Colonic mucosa (tissue), 4 donors: ENCODE measurements around the gene EEF1AKMT1. TPM values are rescaled to one million over a fixed set of nuclear protein-coding genes. Genes with fewer than 3 reads are reported as not detected.

Experiments used
- DNase-seq: peaks from one replicate; pipeline ENCODE4 v3.0.0-alpha.2; 2020
- H3K27ac ChIP-seq: fragments of 200-600 bp; one replicate; pipeline ENCODE4 v1.8.0; 2021
- H3K27me3 ChIP-seq: fragments of 200-600 bp; one replicate; pipeline ENCODE4 v1.8.0; 2021
- H3K36me3 ChIP-seq: fragments of 200-600 bp; one replicate; pipeline ENCODE4 v1.8.0; 2021
- H3K4me1 ChIP-seq: fragments of 200-600 bp; one replicate; pipeline ENCODE4 v1.8.0; 2021; ENCODE audit warnings: mild to moderate bottlenecking
- H3K4me3 ChIP-seq: fragments of 200-600 bp; one replicate; pipeline ENCODE4 v1.8.0; 2021
- H3K9ac ChIP-seq, 2 donors: one replicate each; pipeline ENCODE4 v1.7.0; 2013; ENCODE audit warnings: control low read depth in 2 of 2, low read depth in 2 of 2, low read length in 2 of 2
- H3K9me3 ChIP-seq: fragments of 200-600 bp; one replicate; pipeline ENCODE4 v1.8.0; 2021
- intact Hi-C: fragments of 100-400 bp; cut with DNase I; formaldehyde crosslinking; loops from one replicate; pipeline ENCODE4 v1.14.1; 2022
- total RNA-seq, 2 donors: library from RNA; stranded (reverse); fragmentation: NEBNext Ultra II Directional in 1 of 2; extraction: Animal tissue kit (Norgen Biotek cat#: 25700) in 1 of 2; gene quantifications; one replicate each; pipeline ENCODE4 v1.2.1, GENCODE V29; 2021
- TF ChIP-seq, protein P1 (sequence below): fragments of 200-600 bp; IDR thresholded peaks from one replicate; pipeline ENCODE4 v1.8.0; 2022; ENCODE audit warnings: antibody characterized with exemption, mild to moderate bottlenecking
- donor health status: healthy.
- donor health status: DM: no; HTN: no; CAD: no.
- donor health status: DM: no; HTN: no; CAD: no.

EEF1AKMT1 gene
- total RNA-seq, 2 donors from 2014 or later = 4.8 to 5.2 TPM

DNA sequence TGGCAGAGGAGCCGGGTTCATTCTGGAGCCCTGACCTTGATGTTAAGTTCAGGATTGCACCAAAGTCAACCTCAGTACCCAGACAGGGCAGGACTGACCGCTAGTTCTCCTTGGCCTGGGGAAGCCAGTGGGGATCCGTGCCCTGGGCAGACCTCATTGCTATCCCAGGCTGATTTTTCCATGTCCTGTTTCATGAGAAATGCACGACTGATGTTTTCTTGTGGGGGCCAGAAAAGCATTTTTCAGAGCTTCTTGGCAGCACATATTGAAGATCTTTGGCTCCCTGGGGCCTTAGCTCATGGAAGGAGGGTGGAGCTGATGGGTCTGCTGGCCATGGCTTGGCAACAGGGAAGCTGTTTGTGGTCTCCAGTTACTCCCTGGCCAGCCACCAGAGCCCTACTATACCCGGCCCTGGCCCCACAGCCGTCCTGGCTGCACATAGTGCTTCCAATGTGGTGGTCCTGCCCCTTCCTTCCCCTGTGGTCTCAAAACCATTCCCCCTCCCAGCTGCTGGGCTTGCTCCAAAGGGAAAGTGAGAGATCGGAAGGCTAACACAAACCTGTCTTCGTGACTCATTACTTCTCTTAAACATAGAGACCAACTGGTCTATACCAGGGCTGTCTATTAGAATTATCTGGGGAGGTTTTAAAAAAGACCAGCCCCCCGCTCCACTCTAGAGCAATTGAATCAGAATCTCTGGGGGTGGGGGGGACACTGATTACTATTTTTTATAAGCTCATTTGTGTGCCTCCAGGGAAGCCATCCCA is 59.0 kb downstream of the EEF1AKMT1 start:
- Histone ChIP-seq H3K4me3 (no peak overlapping the region), H3K27ac (no peak overlapping the region), H3K9me3 (no peaks in the 10 kb centered on the region), H3K27me3 (no peaks in the 10 kb centered on the region), H3K4me1 (no peaks in the 10 kb centered on the region), H3K9ac (no peak overlapping the region), H3K36me3 (no peaks in the 10 kb centered on the region)
- intact Hi-C loops = loop anchor here (5.0 kb wide), 2 partner anchors 118 to 222 kb away; no protein-coding TSS in a partner anchor
- DNase-seq = no peak
- TF ChIP-seq, protein P1, sequence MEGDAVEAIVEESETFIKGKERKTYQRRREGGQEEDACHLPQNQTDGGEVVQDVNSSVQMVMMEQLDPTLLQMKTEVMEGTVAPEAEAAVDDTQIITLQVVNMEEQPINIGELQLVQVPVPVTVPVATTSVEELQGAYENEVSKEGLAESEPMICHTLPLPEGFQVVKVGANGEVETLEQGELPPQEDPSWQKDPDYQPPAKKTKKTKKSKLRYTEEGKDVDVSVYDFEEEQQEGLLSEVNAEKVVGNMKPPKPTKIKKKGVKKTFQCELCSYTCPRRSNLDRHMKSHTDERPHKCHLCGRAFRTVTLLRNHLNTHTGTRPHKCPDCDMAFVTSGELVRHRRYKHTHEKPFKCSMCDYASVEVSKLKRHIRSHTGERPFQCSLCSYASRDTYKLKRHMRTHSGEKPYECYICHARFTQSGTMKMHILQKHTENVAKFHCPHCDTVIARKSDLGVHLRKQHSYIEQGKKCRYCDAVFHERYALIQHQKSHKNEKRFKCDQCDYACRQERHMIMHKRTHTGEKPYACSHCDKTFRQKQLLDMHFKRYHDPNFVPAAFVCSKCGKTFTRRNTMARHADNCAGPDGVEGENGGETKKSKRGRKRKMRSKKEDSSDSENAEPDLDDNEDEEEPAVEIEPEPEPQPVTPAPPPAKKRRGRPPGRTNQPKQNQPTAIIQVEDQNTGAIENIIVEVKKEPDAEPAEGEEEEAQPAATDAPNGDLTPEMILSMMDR = no peak

DNA sequence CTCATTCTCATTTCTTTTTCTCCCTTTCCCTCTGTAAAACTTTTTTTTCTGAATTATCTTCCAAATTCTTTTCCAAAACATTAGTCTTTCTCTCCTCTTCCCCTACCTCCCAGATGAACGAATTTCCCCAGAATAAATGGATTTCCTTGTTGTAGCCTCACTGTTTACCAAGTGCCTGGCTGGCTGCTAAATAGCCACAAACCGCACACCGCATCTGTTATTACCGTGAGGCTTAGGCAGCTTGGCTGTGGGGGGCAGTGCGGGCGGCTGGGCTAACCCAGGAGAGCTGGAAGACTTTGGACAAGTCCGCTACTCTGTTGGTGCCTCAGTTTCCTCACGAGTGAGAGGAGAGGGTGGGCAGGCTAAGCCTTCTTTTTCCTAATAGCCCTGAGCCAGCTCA is 59.6 kb downstream of the EEF1AKMT1 start:
- H3K9me3 ChIP-seq = no peaks in the 10 kb centered on the region
- H3K27ac ChIP-seq = no peak overlapping the region
- no peak overlapping the region for H3K9ac ChIP-seq
- TF ChIP-seq, protein P1 = no peak
- H3K4me1 ChIP-seq = no peaks in the 10 kb centered on the region
- intact Hi-C loops = loop anchor here (5.0 kb wide), 2 partner anchors 118 to 222 kb away; no protein-coding TSS in a partner anchor
- H3K27me3 ChIP-seq = no peaks in the 10 kb centered on the region
- no peak overlapping the region for H3K4me3 ChIP-seq
- DNase-seq = no peak
- H3K36me3 ChIP-seq = no peaks in the 10 kb centered on the region

DNA sequence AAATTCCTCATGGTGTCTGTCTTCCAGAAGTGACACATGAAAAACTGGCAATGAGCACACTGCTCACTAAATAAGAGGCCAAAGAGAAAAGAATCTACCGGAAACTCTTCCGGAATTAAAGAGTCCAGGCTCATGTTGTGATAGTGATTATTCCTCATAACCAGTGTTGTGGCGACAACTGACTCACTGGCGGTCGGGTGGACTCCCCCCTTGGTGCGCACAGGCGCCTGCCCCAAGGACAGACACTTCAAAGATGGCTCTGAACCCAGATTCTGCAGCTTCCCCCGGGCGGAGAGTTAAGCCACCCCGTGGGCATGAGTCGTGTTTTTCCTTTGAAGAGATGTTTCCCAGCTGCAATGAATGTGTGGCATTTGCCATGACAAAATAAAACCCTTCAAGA is 60.0 kb downstream of the EEF1AKMT1 start:
- TF ChIP-seq, protein P1 = no peak
- no peak for DNase-seq
- Histone ChIP-seq H3K27me3 (no peaks in the 10 kb centered on the region), H3K4me3 (no peak overlapping the region), H3K36me3 (no peaks in the 10 kb centered on the region), H3K9ac (no peak overlapping the region), H3K4me1 (no peaks in the 10 kb centered on the region), H3K27ac (no peak overlapping the region), H3K9me3 (no peaks in the 10 kb centered on the region)
- intact Hi-C loops = loop anchor here (2.0 to 5.0 kb wide), 3 partner anchors 119 to 221 kb away; no protein-coding TSS in a partner anchor

DNA sequence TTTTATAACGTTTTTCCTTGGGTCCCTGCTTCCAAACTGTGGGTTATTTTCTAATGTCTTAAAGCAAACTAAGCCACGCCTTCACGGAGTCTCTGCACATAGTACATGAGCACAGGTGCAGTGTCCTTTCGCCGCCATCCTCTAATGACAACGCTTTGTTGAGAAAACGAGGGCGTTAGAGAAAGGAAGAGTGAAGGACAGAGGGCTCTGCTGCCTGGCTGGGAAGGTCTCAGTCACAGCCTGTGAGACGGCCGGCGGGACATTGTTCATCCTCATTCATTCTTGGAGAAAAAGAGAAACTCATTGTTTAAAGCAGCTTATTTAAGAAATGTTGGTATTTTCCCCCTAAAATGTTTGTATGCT is 60.8 kb downstream of the EEF1AKMT1 start:
- no peaks in the 10 kb centered on the region for H3K36me3 ChIP-seq
- no peak overlapping the region for H3K9ac ChIP-seq
- no peak overlapping the region for H3K4me3 ChIP-seq
- H3K27me3 ChIP-seq = no peaks in the 10 kb centered on the region
- H3K9me3 ChIP-seq = no peaks in the 10 kb centered on the region
- TF ChIP-seq, protein P1 = no peak
- intact Hi-C loops = loop anchor here (2.0 to 5.0 kb wide), 3 partner anchors 119 to 221 kb away; no protein-coding TSS in a partner anchor
- no peak overlapping the region for H3K27ac ChIP-seq
- no peaks in the 10 kb centered on the region for H3K4me1 ChIP-seq
- DNase-seq = no peak

DNA sequence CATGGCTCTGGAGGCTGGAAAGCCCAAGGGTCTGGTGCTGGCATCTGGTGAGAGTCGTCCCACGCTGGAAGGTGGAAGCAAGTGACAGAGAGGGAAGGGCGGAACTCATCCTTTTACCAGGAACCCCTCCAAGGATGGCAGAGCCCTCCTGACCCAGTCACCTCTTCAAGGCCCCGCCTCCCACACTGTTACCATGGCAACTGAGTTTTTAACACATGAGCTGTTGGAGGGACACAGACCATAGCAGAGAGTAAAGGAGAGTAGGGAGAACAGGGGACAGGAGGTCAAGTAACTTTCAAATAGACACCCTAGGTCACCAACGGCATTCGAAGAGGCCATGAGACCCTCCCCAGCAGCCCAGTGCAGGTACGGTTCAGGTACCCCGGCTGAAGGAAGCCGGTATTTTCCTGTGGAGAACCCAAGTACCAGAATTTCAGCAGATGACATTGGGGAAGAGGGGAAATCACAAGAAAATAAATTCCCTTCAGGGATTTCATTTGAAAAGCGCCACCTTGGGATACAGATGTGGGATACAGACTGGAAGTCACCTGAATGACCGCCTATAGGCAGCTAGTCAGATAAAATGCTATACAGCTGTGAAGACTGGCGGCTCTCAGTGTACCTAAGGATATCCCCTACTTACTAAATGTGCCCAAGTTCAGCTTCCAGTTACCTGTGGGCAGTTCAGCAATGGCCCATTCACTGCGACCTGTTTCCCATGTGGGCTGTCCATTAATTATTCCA is 62.3 kb downstream of the EEF1AKMT1 start:
- DNase-seq = no peak
- H3K27ac ChIP-seq = no peak overlapping the region

More for the DNA sequence above, 62.3 kb downstream of the EEF1AKMT1 start:
- Histone ChIP-seq H3K4me3 (no peak overlapping the region), H3K9ac (no peak overlapping the region), H3K9me3 (no peaks in the 10 kb centered on the region), H3K27me3 (no peaks in the 10 kb centered on the region), H3K4me1 (no peaks in the 10 kb centered on the region), H3K36me3 (no peaks in the 10 kb centered on the region)
- TF ChIP-seq, protein P1 = no peak
- intact Hi-C loops = loop anchor here (2.0 to 5.0 kb wide), 3 partner anchors 121 to 219 kb away; no protein-coding TSS in a partner anchor
